Measurements from ENCODE around the gene CEP164. TPM values are rescaled to one million over a fixed set of nuclear protein-coding genes. Genes with fewer than 3 reads are reported as not detected.
A peak's percentile ranks its signal among the peaks of the same experiment; 100 is the strongest.

Gene CEP164
- total RNA-seq, 1 experiment from 2014 or later = 21.0 TPM

- ChIA-PET POLR2A (interaction anchor here (1.2 kb wide), 1 partner anchor 13 kb away, joined by 3 read pairs; the partner anchor contains the start of gene CEP164), CTCF (interaction anchor here (1.2 to 2.3 kb wide), 4 partner anchors 11 to 134 kb away, joined by 3 to 14 read pairs (median 7); partner anchors contain the start of genes CEP164 and TAGLN)
- ATAC-seq = 0 out of 2 replicates have a peak, but pooled peaks have one; percentile 3
- Mint-ChIP-seq H3K27ac (no peak overlapping the region), H3K27me3 (ENCODE audit: low read depth) (peaks cover 2% of the 10 kb centered on the region), H3K4me3 (peak overlapping the region; percentile 65), H3K9me3 (no peaks in the 10 kb centered on the region), H3K36me3 (no peaks in the 10 kb centered on the region), H3K4me1 (peaks cover 17% of the 10 kb centered on the region)
- DNase-seq (ENCODE audit: low spot score) = no peak
- TF ChIP-seq E2F5 (CRISPR knock-in tag; IDR thresholded peaks at IDR 0.05) = no peak
- no peak for TF ChIP-seq SP1 (CRISPR knock-in tag; conservative IDR thresholded peaks at IDR 0.05)
- TF ChIP-seq FOXK1 (CRISPR knock-in tag; IDR thresholded peaks at IDR 0.05) = no peak
Measured at GRCh38 chr11:117314840-117315239, 12.8 kb upstream of the CEP164 start.

DNA sequence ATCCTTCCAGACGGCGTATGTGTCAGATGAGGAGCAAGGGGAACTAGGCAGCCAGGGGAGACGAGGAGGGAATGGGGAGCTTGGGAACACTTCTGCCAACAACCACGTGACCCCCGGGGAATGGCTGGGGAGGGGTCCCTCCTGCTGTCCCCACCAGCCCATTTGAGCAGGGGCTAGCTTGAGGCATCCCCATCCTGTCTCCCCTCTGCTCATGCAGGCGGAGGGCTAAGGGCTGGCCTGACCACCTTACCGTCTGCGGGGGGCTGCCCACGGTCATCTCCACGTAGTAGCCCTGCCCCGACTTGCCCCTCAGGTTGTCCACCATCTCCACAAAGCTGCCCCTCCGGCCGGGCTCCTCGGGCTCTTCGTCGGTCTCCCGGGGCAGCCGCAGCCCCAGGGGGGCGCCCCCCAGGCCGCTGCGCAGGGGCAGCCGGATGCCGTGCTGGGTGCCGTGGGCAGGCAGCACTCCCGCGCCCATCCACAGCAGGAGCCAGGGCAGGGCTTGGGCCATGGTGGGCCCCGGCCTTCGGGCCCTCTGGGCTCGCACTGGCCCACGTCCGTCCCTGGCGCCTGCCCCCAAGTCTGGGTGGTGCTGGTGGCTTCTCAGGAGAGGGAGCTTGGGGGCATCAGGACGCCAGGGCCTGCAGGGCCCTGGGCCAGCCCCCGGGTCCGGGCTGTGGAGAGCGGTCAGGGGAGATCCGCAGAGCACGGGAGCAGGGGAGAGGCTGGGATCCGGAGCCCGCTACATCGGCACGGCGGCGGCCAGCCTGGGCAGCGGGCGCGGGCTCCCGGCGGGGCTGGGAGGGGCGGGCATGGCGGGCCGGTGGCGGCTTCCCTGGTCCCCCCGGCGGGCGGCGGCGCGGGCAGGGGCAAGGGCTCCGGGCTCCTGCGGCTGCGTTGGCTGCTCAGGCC lies 12.1 kb upstream of the CEP164 start:
- ChIA-PET POLR2A (interaction anchor here (1.2 kb wide), 1 partner anchor 12 kb away, joined by 3 read pairs; the partner anchor contains the start of gene CEP164), CTCF (interaction anchor here (0.6 to 2.3 kb wide), 9 partner anchors 9 to 135 kb away, joined by 3 to 14 read pairs (median 4); partner anchors contain the start of genes CEP164, PCSK7 and TAGLN)

GRCh38 chr11:117316197-117316961 lies 11.3 kb upstream of the CEP164 start, which contains the start of gene BACE1:
TSS of gene BACE1 (minus strand) at chr11:117316256. CDS start at chr11:117315795, 461 bp downstream.
- Mint-ChIP-seq H3K9me3 (no peaks in the 10 kb centered on the region), H3K27me3 (ENCODE audit: low read depth) (peaks cover 2% of the 10 kb centered on the region), H3K27ac (no peak within 1 kb of the TSS; the same call in 1 of the 2 replicates), H3K4me1 (peaks cover 17% of the 10 kb centered on the region), H3K4me3 (peak within 1 kb of the TSS; percentile 71), H3K36me3 (no peaks in the 10 kb centered on the region)
- CTCF ChIA-PET = interaction anchor here (0.6 to 2.3 kb wide), 11 partner anchors 9 to 136 kb away, joined by 3 to 14 read pairs (median 4); partner anchors contain the start of genes CEP164, PCSK7 and TAGLN
- POLR2A ChIA-PET = no interaction called here
- DNase-seq (ENCODE audit: low spot score) (peak; percentile 91), ATAC-seq (peak; percentile 99)
- TF ChIP-seq E2F5 (CRISPR knock-in tag; IDR thresholded peaks at IDR 0.05) (peak; percentile 84), ARID4B (CRISPR knock-in tag; IDR thresholded peaks at IDR 0.05; ENCODE audit: borderline replicate concordance) (peak; percentile 44; the same call in 1 of the 2 replicates), E2F4 (CRISPR knock-in tag; IDR thresholded peaks at IDR 0.05; ENCODE audit: borderline replicate concordance, low read depth) (0 out of 2 replicates have a peak, but pooled peaks have one; percentile 26), TEAD4 (CRISPR knock-in tag; IDR thresholded peaks at IDR 0.05) (no peak), SP1 (CRISPR knock-in tag; conservative IDR thresholded peaks at IDR 0.05) (peak; percentile 57)
- TF ChIP-seq, protein P1, sequence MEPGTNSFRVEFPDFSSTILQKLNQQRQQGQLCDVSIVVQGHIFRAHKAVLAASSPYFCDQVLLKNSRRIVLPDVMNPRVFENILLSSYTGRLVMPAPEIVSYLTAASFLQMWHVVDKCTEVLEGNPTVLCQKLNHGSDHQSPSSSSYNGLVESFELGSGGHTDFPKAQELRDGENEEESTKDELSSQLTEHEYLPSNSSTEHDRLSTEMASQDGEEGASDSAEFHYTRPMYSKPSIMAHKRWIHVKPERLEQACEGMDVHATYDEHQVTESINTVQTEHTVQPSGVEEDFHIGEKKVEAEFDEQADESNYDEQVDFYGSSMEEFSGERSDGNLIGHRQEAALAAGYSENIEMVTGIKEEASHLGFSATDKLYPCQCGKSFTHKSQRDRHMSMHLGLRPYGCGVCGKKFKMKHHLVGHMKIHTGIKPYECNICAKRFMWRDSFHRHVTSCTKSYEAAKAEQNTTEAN (CRISPR knock-in tag; IDR thresholded peaks at IDR 0.05) = 0 out of 2 replicates have a peak, but pooled peaks have one; percentile 30

More for the DNA sequence above, 12.1 kb upstream of the CEP164 start:
- DNase-seq (ENCODE audit: low spot score) = no peak
- H3K4me1 Mint-ChIP-seq = peaks cover 17% of the 10 kb centered on the region
- TF ChIP-seq CREM (CRISPR knock-in tag; IDR thresholded peaks at IDR 0.05) = no peak
- TF ChIP-seq, protein P2, sequence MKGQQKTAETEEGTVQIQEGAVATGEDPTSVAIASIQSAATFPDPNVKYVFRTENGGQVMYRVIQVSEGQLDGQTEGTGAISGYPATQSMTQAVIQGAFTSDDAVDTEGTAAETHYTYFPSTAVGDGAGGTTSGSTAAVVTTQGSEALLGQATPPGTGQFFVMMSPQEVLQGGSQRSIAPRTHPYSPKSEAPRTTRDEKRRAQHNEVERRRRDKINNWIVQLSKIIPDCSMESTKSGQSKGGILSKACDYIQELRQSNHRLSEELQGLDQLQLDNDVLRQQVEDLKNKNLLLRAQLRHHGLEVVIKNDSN (CRISPR knock-in tag; IDR thresholded peaks at IDR 0.05) = peak; percentile 64
- TF ChIP-seq, protein P3, sequence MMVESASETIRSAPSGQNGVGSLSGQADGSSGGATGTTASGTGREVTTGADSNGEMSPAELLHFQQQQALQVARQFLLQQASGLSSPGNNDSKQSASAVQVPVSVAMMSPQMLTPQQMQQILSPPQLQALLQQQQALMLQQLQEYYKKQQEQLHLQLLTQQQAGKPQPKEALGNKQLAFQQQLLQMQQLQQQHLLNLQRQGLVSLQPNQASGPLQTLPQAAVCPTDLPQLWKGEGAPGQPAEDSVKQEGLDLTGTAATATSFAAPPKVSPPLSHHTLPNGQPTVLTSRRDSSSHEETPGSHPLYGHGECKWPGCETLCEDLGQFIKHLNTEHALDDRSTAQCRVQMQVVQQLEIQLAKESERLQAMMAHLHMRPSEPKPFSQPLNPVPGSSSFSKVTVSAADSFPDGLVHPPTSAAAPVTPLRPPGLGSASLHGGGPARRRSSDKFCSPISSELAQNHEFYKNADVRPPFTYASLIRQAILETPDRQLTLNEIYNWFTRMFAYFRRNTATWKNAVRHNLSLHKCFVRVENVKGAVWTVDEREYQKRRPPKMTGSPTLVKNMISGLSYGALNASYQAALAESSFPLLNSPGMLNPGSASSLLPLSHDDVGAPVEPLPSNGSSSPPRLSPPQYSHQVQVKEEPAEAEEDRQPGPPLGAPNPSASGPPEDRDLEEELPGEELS (CRISPR knock-in tag; IDR thresholded peaks at IDR 0.05) = no peak
- peak; percentile 55 for TF ChIP-seq ZNF423 (CRISPR knock-in tag; IDR thresholded peaks at IDR 0.05)
- TF ChIP-seq, protein P4, sequence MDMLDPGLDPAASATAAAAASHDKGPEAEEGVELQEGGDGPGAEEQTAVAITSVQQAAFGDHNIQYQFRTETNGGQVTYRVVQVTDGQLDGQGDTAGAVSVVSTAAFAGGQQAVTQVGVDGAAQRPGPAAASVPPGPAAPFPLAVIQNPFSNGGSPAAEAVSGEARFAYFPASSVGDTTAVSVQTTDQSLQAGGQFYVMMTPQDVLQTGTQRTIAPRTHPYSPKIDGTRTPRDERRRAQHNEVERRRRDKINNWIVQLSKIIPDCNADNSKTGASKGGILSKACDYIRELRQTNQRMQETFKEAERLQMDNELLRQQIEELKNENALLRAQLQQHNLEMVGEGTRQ (CRISPR knock-in tag; IDR thresholded peaks at IDR 0.05) = peak; percentile 74
- H3K27me3 Mint-ChIP-seq (ENCODE audit: low read depth) = peaks cover 2% of the 10 kb centered on the region
- no peaks in the 10 kb centered on the region for H3K36me3 Mint-ChIP-seq
- H3K27ac Mint-ChIP-seq = no peak overlapping the region
- no peaks in the 10 kb centered on the region for H3K9me3 Mint-ChIP-seq
- peak; percentile 44 for ATAC-seq
- H3K4me3 Mint-ChIP-seq = peak overlapping the region; percentile 71
